Measurements from ENCODE around the gene POLR2M.
A peak's percentile ranks its signal among the peaks of the same experiment; 100 is the strongest.

POLR2M gene

DNA sequence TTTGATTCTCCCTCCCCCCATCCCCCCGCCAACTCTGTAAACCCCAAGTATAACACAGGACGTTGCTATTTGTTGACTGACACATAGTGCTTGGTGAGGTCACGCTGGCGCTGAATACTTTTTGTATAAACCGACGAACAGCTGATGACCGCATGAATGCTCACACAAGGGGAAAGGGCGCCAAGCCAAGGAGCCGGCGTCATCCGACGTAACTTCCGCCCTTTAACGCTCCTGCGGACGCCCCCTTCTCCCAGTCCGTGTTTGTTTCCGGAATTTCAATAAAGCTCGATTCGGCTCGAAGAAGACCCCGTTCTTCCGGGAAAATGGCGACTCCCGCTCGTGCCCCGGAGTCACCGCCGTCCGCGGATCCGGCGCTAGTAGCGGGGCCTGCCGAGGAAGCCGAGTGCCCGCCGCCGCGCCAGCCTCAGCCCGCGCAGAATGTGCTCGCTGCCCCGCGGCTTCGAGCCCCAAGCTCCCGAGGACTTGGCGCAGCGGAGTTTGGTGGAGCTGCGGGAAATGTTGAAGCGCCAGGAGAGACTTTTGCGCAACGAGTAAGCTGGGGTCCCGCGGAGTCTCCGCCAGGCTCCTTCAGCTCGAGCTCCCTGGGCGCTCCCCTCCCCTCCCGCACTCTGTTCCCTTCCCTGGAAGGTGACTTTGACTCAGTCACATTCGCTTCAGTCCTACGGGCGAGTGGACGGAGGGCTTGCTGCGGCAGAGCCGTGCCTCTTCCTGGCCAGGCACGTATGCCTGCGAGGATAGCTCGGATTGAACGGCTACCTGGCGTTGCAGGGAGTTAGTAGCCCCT, at the start of gene POLR2M:
Gene POLR2M (plus strand): TSS at position 310 of the 805 bp plus-strand sequence. CDS start 129 bp downstream, at position 439.
- DNase-seq: peak; percentile 88 to 90

DNA sequence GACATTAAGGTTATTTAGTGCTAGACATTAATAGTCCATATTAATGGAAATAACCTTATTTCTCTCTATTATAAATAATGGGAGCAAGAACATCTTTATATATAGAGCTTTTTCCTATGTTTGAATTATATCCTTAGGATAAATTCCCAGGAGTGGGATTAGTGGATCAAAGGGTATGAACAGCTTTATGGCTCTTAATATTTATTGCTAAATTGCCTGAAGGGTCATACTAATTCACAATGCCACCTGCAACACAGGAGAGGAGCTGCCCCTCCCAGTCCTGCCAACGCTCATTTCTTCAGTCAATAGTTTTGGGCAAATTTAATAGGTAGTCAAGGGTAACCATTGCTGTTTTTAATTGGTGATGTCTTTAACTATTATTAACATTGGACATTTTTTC, 48.9 kb upstream of the POLR2M start:
- no peak for DNase-seq

- DNase-seq: no peak
These were observed 44.3 kb upstream of the POLR2M start for GRCh38 chr15:57662091-57662744.

DNA sequence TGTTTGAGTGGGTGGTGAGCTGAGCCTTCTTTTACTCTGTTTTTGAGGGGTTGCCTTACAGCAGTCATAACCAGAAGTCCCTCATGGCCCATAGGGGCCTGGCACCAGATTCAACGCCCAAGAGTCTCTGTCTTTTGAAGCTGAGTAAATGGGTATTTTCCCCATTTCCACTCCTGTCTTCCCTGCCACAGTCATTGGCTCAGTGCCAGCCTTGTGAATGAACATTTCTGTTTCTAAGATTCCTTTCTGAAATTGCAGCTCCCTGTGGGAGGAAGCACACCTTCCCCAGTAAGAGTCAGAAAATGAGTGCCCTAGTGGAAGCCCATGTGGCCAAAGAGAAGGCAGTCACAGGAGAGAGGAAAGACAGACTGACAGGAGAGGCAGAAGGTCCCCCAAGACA, 43.7 kb upstream of the POLR2M start:
- no peak for DNase-seq

DNA sequence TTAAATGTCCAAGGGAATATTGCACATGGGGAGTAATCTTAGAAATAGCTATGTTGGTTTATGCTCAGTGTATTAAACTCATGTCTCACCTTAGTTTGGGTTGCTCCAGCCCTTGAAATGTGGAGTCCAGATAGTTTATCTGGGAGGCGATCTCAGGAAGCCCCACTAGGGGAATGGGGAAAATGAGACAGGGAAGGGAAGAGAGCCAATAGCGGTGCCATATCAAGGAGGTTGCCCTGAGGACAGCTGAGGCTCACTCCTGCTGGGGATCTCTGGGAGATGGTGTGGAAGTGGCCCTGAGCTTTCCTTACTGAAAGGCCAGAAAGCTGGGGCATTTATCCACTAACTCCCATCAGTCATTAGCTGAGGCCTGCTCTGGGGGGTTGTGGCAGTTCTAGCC, 43.3 kb upstream of the POLR2M start:
- DNase-seq: no peak

DNA sequence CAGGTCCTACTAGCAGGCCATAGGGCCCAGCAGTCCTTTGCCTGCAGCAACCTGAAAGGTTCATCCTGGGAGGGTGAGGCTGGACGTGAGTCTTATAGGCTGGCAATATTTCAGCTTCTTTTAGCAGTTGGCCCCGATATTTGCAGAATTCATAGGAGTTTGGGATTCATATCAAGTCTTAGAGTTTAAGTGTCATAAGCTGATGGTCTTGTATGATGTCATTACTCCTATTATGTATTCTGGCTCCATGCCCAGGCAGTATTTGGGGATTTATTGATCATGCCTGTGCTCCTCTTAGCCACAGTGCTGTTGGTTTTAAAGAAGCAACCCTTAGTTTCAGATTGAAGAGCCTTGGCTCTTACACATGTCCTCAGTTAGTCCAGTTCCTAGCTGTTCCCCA, 41.3 kb upstream of the POLR2M start:
- no peak for DNase-seq

GRCh38 chr15:57665939-57666338, 40.6 kb upstream of the POLR2M start:
- DNase-seq: no peak

GRCh38 chr15:57667171-57667849, 39.2 kb upstream of the POLR2M start:
- DNase-seq: no peak

DNA sequence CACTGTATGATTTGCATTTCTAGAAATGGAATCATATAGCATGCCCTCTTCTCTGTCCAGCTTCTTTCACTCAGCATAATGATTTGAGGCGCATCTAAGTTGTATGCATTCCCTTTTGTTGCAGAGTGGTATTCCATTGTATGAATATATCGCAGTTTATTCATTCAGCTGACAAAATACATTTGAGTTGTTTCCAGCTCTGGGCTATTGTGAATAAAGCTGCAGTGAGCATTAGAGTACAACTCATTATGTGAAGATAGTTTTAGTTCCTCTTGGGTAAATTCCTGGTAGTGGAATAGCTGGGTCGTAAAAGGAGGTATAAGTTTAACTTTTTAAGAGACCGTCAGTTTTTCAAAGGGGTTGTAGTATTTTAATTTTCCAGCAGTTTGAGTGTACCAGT, 38.5 kb upstream of the POLR2M start:
- DNase-seq: no peak

DNA sequence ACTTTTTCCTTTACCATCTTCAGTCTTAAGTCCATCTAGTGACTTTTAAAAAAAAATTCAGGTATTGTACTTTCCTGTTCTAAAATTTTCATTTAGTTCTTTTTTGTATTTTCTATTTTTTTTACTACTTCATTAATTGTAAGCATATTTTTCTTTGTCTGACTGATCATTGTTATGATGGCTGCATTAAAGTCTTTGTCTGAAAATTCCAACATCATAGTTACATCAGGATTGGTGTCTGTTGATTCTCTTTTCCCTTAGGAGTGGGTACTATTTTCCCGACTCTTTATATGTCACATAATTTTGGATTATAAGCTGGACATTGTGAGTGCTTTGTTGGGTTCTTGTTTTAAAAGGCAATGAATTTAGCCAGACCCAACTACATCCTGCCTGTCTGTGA, 34.9 kb upstream of the POLR2M start:
- no peak for DNase-seq

DNA sequence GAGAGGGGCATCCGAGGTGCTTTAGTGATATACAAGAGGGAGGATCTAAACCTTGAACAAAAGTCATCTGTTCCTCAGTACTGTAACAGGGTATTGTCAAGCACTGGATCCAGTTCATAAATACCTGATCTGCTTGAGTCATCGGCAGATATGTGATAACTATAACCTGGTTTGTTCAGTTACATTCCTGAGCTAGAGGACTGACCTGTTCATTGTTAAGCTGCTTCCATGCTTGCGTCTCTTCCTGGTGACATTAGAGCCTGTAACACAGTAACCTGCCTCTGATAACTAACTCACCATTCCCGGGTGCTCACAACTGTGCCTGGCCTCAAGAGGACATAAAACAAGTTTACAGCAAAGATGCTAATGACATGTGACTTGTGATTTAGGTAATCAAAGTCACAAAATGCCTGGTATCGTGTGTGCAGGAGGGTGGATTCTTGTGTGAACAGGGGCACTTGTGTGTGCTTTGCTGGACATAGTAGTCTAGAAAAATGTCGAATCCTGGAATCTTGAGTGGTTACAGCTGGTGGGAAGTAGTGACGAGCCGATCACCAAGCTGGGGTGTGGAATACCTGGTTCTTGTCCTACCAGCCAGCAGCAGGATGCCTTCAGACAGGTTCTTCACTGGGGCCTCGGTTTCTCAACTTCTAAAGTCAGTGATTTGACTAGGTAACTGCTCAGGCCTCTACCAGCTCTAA, 30.9 kb upstream of the POLR2M start:
- DNase-seq: no peak

GRCh38 chr15:57676585-57676984, 29.9 kb upstream of the POLR2M start:
- no peak for DNase-seq

DNA sequence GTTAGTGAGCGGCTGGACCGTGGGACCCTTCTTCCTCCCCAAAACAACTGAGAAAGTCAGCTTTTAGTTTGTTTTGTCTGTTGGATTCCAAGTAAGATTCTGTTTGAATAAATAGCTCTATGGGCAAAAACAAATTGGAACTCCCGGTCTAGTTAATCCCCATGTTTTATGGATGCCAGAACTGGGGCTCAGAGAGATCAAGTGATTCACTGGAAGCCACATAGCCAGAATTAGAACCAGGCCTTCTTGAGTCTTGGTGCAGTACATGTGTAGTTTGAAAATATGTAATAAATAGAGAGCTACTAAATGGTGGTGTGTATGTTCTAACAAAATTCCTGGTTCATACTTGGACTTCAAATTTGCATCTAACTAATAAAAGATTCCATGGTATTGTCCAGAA, 29.3 kb upstream of the POLR2M start:
- DNase-seq: no peak

GRCh38 chr15:57680021-57680420, 26.5 kb upstream of the POLR2M start:
- no peak for DNase-seq

GRCh38 chr15:57681011-57681410, 25.5 kb upstream of the POLR2M start:
- no peak for DNase-seq

DNA sequence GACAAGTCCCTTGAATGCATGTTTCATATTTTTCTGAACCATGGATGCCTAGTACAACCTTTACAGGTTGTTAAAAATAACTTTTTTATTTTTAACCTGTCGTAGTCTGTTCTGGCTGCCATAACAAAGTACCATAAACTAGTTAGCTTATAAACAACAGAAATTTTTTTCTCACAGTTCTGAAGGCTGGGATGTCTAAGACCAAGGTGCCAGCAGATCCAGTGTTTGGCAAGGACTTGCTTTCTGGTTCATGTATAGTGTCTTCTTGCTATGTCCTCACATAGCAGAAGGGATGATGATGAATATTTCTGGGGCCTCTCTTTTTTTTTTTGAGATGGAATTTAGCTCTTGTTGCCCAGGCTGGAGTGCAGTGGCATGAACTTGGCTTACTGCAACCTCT, 23.0 kb upstream of the POLR2M start:
- DNase-seq: no peak

DNA sequence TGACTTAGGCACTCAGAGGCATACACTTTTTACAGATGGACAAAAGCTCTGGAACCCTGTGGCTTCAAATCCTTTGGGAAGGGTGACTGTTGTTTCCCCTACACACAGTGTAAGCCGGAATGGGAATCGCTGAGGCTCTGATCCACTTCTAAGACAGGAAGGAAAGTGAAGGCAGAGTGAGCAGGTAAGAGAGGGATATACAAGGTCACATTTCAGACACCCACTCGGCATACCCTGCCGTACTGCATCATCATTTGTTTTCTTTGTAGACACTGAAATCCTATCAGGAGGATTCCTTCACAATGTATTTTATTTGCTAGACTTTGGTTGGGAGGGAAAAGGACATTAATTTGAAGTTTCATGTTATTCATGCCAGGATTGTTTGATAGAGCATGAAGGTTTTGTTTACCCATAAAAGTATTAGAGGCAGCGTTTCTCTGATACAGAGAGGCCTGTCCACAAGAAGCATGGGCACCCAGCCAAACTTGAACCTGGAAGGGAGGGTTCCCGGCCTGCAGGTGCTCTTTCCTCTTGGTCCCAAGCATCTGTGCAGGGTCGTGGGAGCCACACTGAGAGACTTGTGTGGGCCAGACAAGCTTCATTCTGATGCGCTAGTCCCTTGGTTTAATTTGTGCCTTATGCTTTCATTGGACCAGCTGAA, 21.9 kb upstream of the POLR2M start:
- DNase-seq: no peak

GRCh38 chr15:57685306-57686095, 21.0 kb upstream of the POLR2M start:
- no peak for DNase-seq

DNA sequence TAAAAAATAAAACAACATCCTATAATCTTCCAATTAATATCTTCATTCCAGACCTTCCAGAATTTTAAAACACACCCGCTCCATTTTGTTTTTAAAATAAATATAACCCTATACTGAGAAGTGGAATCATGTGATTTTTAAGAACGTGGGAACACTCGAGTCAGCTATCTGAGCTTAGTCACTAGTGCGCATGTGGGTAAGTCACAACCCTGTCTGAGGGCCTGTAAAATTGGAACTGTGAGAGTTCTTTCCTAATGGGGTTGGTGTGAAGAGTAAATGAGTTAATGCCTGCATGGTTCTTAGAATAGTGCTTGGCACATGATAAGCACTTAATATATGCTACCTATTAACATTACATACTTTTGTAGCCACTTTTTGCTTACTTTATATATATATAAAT, 19.9 kb upstream of the POLR2M start:
- no peak for DNase-seq

GRCh38 chr15:57690341-57690966, 16.1 kb upstream of the POLR2M start:
- no peak for DNase-seq

- DNase-seq: no peak
These were observed 15.4 kb upstream of the POLR2M start for GRCh38 chr15:57691082-57691481.
